Endothelial cell of umbilical vein (primary cell): ENCODE measurements around the gene MLX. TPM values are rescaled to one million over a fixed set of nuclear protein-coding genes. Genes with fewer than 3 reads are reported as not detected.

ENCODE experiments used
- BruUV-seq: library from RNA; stranded (reverse); fragments of 400-500 nt; replicated peaks from 2 replicates; lab custom pipeline; 2021; lab: Mats Ljungman, UMichigan
- CTCF ChIA-PET: fragments of 300-600, 350-600 bp; sonication (Branson Sonifier 250); formaldehyde crosslinking; loops from one replicate; lab custom pipeline; 2021; ENCODE audit warnings: antibody characterized with exemption, inconsistent platforms; lab: Charles Lee
- POLR2A ChIA-PET: fragments of 300-600, 350-600 bp; sonication (Branson Sonifier 250); formaldehyde crosslinking; loops from one replicate; lab custom pipeline; 2021; ENCODE audit warnings: antibody characterized with exemption, inconsistent platforms; lab: Charles Lee
- DNase-seq: peaks from one replicate; pipeline ENCODE4 v3.0.0-alpha.2; 2011; ENCODE audit warnings: low read depth, low spot score
- FAIRE-seq: peaks from 2 replicates; lab custom pipeline; 2011; peaks lifted over from hg19 to GRCh38; lab: Jason Lieb, UNC
- H2AFZ ChIP-seq: 2 replicates; pipeline ENCODE4 v1.6.0; 2012; ENCODE audit warnings: low read depth, low read length, control low read depth, inconsistent platforms
- H3K27ac ChIP-seq: 2 replicates; pipeline ENCODE4 v1.5.1; 2011; ENCODE audit warnings: low read depth, mild to moderate bottlenecking, control low read depth, low read length, moderate library complexity; ENCODE audit not compliant: insufficient read depth
- H3K27me3 ChIP-seq, 2 experiments: 2 replicates each; pipeline versions ENCODE4 v1.6.0 to v1.6.1; 2011; ENCODE audit warnings: low read length in 2 of 2, mixed read lengths in 1 of 2; ENCODE audit not compliant: control insufficient read depth in 2 of 2, insufficient read depth in 2 of 2
- H3K36me3 ChIP-seq, 2 experiments: 2 replicates in 1 of 2; 3 replicates in 1 of 2; pipeline ENCODE4 v1.5.1; 2011; ENCODE audit warnings: low read length in 2 of 2, mild to moderate bottlenecking in 1 of 2, moderate library complexity in 1 of 2; ENCODE audit not compliant: control insufficient read depth in 2 of 2, insufficient read depth in 2 of 2; ENCODE audit errors: extremely low read depth in 1 of 2
- H3K4me1 ChIP-seq: 3 replicates; pipeline ENCODE4 v1.5.1; 2011; ENCODE audit warnings: mild to moderate bottlenecking, low read length; ENCODE audit not compliant: control insufficient read depth, insufficient read depth; ENCODE audit errors: extremely low read depth
- H3K4me2 ChIP-seq: 2 replicates; pipeline ENCODE4 v1.6.1; 2011; ENCODE audit warnings: low read length, control low read depth, mixed read lengths; ENCODE audit not compliant: insufficient read depth
- H3K4me3 ChIP-seq, 3 experiments: fragments of 200-600 bp in 1 of 3; sonication (generic), shearing (Covaris generic) in 1 of 3; replicated peaks in 1 of 3; 2 replicates each; pipeline ENCODE4 v1.5.1; 2011 to 2016; ENCODE audit warnings: control low read depth in 3 of 3, low read length in 3 of 3, mild to moderate bottlenecking in 2 of 3, inconsistent platforms in 1 of 3, low read depth in 1 of 3, moderate library complexity in 1 of 3; ENCODE audit not compliant: insufficient read depth in 1 of 3
- H3K79me2 ChIP-seq: 2 replicates; pipeline ENCODE4 v1.6.0; 2012; ENCODE audit warnings: low read length, inconsistent platforms; ENCODE audit not compliant: control insufficient read depth, insufficient read depth
- H3K9ac ChIP-seq: replicated peaks from 2 replicates; pipeline ENCODE3; 2011; ENCODE audit warnings: low read length, control low read depth; ENCODE audit not compliant: insufficient read depth; ENCODE audit errors: extremely low read depth
- H3K9me1 ChIP-seq: replicated peaks from 3 replicates; pipeline ENCODE4 v1.6.0; 2011; ENCODE audit warnings: mild to moderate bottlenecking, low read length; ENCODE audit not compliant: control insufficient read depth, insufficient read depth; ENCODE audit errors: extremely low read depth
- H3K9me3 ChIP-seq: replicated peaks from 2 replicates; pipeline ENCODE4 v1.5.1; 2012; ENCODE audit warnings: low read length, inconsistent platforms; ENCODE audit not compliant: control insufficient read depth, insufficient read depth
- H4K20me1 ChIP-seq: replicated peaks from 2 replicates; pipeline ENCODE3; 2011; ENCODE audit warnings: mild to moderate bottlenecking, low read length; ENCODE audit not compliant: control insufficient read depth, insufficient read depth; ENCODE audit errors: extremely low read depth
- CTCF ChIP-seq, 2 donors: IDR thresholded peaks; 1 replicate in 1 of 2; 2 replicates in 1 of 2; pipeline ENCODE4 v1.5.1; 2011; ENCODE audit warnings: low read length in 2 of 2, mild to moderate bottlenecking in 2 of 2, moderate library complexity in 2 of 2, control low read depth in 1 of 2, inconsistent platforms in 1 of 2, low read depth in 1 of 2; ENCODE audit not compliant: insufficient read depth in 1 of 2; ENCODE audit errors: extremely low read depth in 1 of 2
- EZH2 ChIP-seq: IDR thresholded peaks from 2 replicates; pipeline ENCODE4 v1.6.1; 2012; ENCODE audit warnings: borderline replicate concordance, low read depth, mild to moderate bottlenecking, moderate library complexity, low read length, inconsistent platforms; ENCODE audit not compliant: severe bottlenecking
- FOS ChIP-seq: IDR thresholded peaks from 2 replicates; pipeline ENCODE4 v1.6.1; 2011; ENCODE audit warnings: mild to moderate bottlenecking, low read length, moderate library complexity, borderline replicate concordance; ENCODE audit not compliant: insufficient read depth
- GATA2 ChIP-seq: IDR thresholded peaks from 2 replicates; pipeline ENCODE4 v1.7.0; 2011; ENCODE audit warnings: low read depth, mild to moderate bottlenecking, moderate library complexity, mixed read lengths, low read length; ENCODE audit not compliant: insufficient read length, insufficient read depth
- JUN ChIP-seq: IDR thresholded peaks from 2 replicates; pipeline ENCODE4 v1.6.1; 2011; ENCODE audit warnings: borderline replicate concordance, low read depth; ENCODE audit not compliant: insufficient read length, insufficient read depth
- MAX ChIP-seq: IDR thresholded peaks from 2 replicates; pipeline ENCODE4 v1.6.1; 2011; ENCODE audit not compliant: insufficient read depth, insufficient read length
- MYC ChIP-seq: IDR thresholded peaks from one replicate; pipeline ENCODE4 v1.6.1; 2011; ENCODE audit warnings: mild to moderate bottlenecking, low read depth, low read length
- POLR2A ChIP-seq: IDR thresholded peaks from 2 replicates; pipeline ENCODE4 v1.6.1; 2012; ENCODE audit warnings: low read depth, mild to moderate bottlenecking, control low read depth, low read length
- POLR2AphosphoS5 ChIP-seq: IDR thresholded peaks from 2 replicates; pipeline ENCODE4 v1.6.1; 2012; ENCODE audit warnings: low read depth, mild to moderate bottlenecking, control low read depth, low read length, moderate library complexity; ENCODE audit not compliant: insufficient read depth
- dilution Hi-C: fragments of 300-500 bp; cut with MboI; formaldehyde crosslinking; loops from one replicate; pipeline ENCODE4 v1.15.0; 2019; ENCODE audit warnings: low sequenced_read_pairs; ENCODE audit not compliant: extremely low pct_ligation_motif_present
- intact Hi-C: fragments of 100-400 bp; cut with micrococcal nuclease; formaldehyde crosslinking; loops from one replicate; pipeline ENCODE4 v1.10.0; 2022
- polyA plus RNA-seq, 4 experiments: library from polyadenylated mRNA; depleted of rRNA in 3 of 4; stranded (reverse) in 3 of 4; unstranded in 1 of 4; fragments of >200 nt; gene quantifications; 2 replicates each; pipeline versions ENCODE4 v1.2.1 to v1.2.3, GENCODE V29; 2011 to 2012; ENCODE audit warnings: missing spikeins in 1 of 4
- total RNA-seq: library from RNA; stranded (reverse); gene quantifications from 2 replicates; pipeline ENCODE4 v1.2.3, GENCODE V29; 2021

The MLX gene
- total and polyA plus RNA-seq, 2 donors (not counting 3 experiments of a cell fraction or from before 2014, with no cell fraction given), result 40.3 to 42.7 TPM

- Histone ChIP-seq H4K20me1 (no peaks in the 10 kb centered on the region), H3K4me1 (peaks cover 16% of the 10 kb centered on the region), H3K9me3 (no peaks in the 10 kb centered on the region), H3K4me2 (peak overlapping the region; percentile 79), H3K9me1 (no peaks in the 10 kb centered on the region), H3K27ac (peak overlapping the region; percentile 79), H3K79me2 (peaks cover 4% of the 10 kb centered on the region), H3K27me3 (no peaks in the 10 kb centered on the region), H3K4me3 (peak overlapping the region in 2 of 3 experiments; percentile 49 to 80), H3K9ac (peak overlapping the region; percentile 80), H3K36me3 (peaks cover 0 to 2% of the 10 kb centered on the region in 2 experiments), H2AFZ (peak overlapping the region; percentile 81)
- TSS peak; percentile 75 for BruUV-seq
- intact Hi-C loops, result loop anchor here (1.0 to 2.0 kb wide), 2 partner anchors 17 to 19 kb away; no protein-coding TSS in a partner anchor
- DNase-seq (no peak), FAIRE-seq (peak; percentile 18)
- ChIA-PET POLR2A (interaction anchor here (1.6 kb wide), 1 partner anchor 17 kb away, joined by 5 read pairs; no protein-coding TSS in a partner anchor), CTCF (interaction anchor here (1.1 to 3.1 kb wide), 6 partner anchors 8 to 141 kb away, joined by 3 to 14 read pairs (median 8); partner anchors contain the start of gene PLEKHH3)
- dilution Hi-C loops, result no loop called here
- no peak for TF ChIP-seq POLR2AphosphoS5
- TF ChIP-seq MYC, result no peak
- TF ChIP-seq JUN, result no peak
- TF ChIP-seq EZH2, result no peak
- TF ChIP-seq POLR2A, result no peak
- TF ChIP-seq CTCF (IDR thresholded peaks at IDR 0.05; ENCODE audit: extremely low read depth in 1 of 2, insufficient read depth in 1 of 2, low read depth in 1 of 2, low read length in 2 of 2), result no peak
- TF ChIP-seq GATA2, result no peak
- no peak for TF ChIP-seq FOS
- TF ChIP-seq MAX, result no peak
Observed at GRCh38 chr17:42535155-42536047, 31.5 kb upstream of the MLX start.
